ENCODE data around the gene PLP2. TPM values are rescaled to one million over a fixed set of nuclear protein-coding genes. Genes with fewer than 3 reads are reported as not detected.

The PLP2 gene
- total RNA-seq, 2 donors from 2014 or later, result 47.8 to 64.8 TPM

- Histone ChIP-seq H3K27ac (no peak overlapping the region), H3K4me1 (no peaks in the 10 kb centered on the region), H3K4me3 (no peak overlapping the region), H3K9me3 (no peaks in the 10 kb centered on the region), H3K27me3 (no peaks in the 10 kb centered on the region), H3K36me3 (no peaks in the 10 kb centered on the region)
- TF ChIP-seq CTCF (IDR thresholded peaks at IDR 0.05), result no peak
- no peak for DNase-seq (ENCODE audit: low spot score)
Measured at GRCh38 chrX:49193542-49193964, 21.9 kb downstream of the PLP2 start.

- H3K4me3 ChIP-seq, result no peak overlapping the region
- H3K36me3 ChIP-seq, result no peaks in the 10 kb centered on the region
- TF ChIP-seq CTCF (IDR thresholded peaks at IDR 0.05), result no peak
- H3K27ac ChIP-seq, result no peak overlapping the region
- H3K9me3 ChIP-seq, result no peaks in the 10 kb centered on the region
- DNase-seq (ENCODE audit: low spot score), result no peak
- no peaks in the 10 kb centered on the region for H3K27me3 ChIP-seq
- H3K4me1 ChIP-seq, result no peaks in the 10 kb centered on the region
Measured at GRCh38 chrX:49197543-49198087, 25.9 kb downstream of the PLP2 start.

GRCh38 chrX:49198540-49199314, 27.0 kb downstream of the PLP2 start:
- H3K36me3 ChIP-seq, result no peaks in the 10 kb centered on the region
- H3K27me3 ChIP-seq, result no peaks in the 10 kb centered on the region
- DNase-seq (ENCODE audit: low spot score), result no peak
- no peak overlapping the region for H3K27ac ChIP-seq
- H3K9me3 ChIP-seq, result no peaks in the 10 kb centered on the region
- no peak for TF ChIP-seq CTCF (IDR thresholded peaks at IDR 0.05)
- H3K4me1 ChIP-seq, result no peaks in the 10 kb centered on the region
- no peak overlapping the region for H3K4me3 ChIP-seq

GRCh38 chrX:49199315-49199595, 27.6 kb downstream of the PLP2 start:
- Histone ChIP-seq H3K27ac (no peak overlapping the region), H3K4me1 (no peaks in the 10 kb centered on the region), H3K9me3 (no peaks in the 10 kb centered on the region), H3K27me3 (no peaks in the 10 kb centered on the region), H3K4me3 (no peak overlapping the region), H3K36me3 (no peaks in the 10 kb centered on the region)
- no peak for TF ChIP-seq CTCF (IDR thresholded peaks at IDR 0.05)
- DNase-seq (ENCODE audit: low spot score), result no peak

- no peaks in the 10 kb centered on the region for H3K9me3 ChIP-seq
- DNase-seq (ENCODE audit: low spot score), result peak; percentile 88
- H3K27ac ChIP-seq, result peak within 1 kb of the TSS; percentile 65 to 74
- H3K27me3 ChIP-seq, result no peaks in the 10 kb centered on the region
- H3K4me3 ChIP-seq, result peak within 1 kb of the TSS; percentile 24 to 42
- peak in 1 of 2 donors; percentile 35 for TF ChIP-seq CTCF (IDR thresholded peaks at IDR 0.05)
- no peaks in the 10 kb centered on the region for H3K4me1 ChIP-seq
- no peaks in the 10 kb centered on the region for H3K36me3 ChIP-seq
Measured at GRCh38 chrX:49199906-49200771, 28.4 kb downstream of the PLP2 start, which contains the start of gene SYP. Gene SYP (minus strand): TSS chrX:49200193. CDS start chrX:49200186, 7 bp downstream.

Data from right atrium auricular region (tissue), 2 donors.